Stimulated activated CD8-positive, alpha-beta memory T cell treated with anti-CD3 and anti-CD28 coated beads, Interleukin-12 subunit alpha, Interleukin-12 subunit beta, amount 100 ng/mL, for 1 hour (primary cell): ENCODE results near the gene ZNF511.

Source experiments
- DNase-seq: peaks from one replicate; pipeline ENCODE4 v3.0.0-alpha.2; 2020; ENCODE audit warnings: low read depth

Gene ZNF511

DNA sequence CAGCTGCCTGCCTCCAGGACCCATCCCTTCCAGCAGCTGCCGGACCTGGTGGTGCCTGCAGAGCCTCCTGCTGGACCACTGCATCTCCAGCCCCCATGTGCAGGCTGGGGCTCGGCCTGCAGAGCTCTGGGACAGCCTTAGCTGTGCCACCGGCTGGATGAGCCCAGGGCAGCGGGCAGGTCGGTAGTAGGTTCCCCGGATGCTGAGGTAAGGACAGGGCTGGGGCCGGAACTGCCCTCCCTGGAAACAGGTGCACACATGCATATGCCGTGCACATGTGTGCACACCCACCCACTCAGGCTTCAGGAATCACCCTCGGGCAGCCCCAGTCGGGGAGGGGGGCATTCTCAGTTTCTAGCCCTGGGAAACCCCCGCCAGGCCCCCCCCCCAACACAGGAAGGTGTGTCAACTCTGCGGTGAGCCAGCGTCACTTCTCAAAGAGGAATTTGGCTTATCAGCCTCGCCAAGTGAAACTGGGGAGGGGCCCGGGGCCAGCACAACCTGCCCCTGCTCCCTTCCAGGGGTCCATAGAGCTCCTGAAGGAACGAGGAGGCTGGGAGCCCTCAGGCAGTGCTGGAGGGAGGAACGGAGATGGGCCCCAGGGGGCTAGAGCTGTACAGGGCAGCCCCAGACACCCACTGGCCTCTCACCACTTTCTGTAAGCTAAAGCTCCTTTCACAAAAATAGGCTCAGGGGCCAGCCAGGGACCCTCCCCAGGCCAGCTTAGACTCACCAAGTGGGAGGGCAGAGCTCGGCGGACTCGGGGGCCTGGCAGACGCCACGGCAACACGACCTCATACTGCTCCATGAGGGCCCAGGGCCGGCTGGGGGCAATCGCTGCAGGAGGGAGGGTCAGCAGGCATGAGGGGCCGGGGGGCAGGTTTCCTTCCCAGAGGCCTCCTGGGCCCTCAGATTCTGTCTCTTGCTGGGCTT, 33.7 kb upstream of the ZNF511 start:
- peak; percentile 62 for DNase-seq

DNA sequence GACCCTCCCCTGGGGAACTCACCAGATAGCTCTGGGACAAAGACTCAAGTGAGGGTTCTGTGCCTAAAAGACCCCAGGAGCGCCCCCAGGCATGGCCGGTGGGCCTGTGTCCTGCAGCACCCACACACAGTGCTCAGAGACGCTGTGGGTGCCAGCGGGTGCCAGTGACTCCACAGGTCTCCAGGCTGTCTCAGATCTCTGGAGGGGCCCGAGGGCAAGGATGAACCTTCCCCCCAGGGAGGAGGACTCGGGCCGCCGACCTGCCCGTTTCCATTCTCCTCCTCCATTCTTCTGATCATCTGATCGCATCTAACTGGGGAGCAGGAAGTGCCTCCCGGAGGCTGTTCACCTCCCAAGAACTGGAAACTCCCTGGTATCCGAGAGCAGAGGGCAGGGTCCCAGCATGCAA, 33.0 kb upstream of the ZNF511 start:
- DNase-seq: no peak

DNA sequence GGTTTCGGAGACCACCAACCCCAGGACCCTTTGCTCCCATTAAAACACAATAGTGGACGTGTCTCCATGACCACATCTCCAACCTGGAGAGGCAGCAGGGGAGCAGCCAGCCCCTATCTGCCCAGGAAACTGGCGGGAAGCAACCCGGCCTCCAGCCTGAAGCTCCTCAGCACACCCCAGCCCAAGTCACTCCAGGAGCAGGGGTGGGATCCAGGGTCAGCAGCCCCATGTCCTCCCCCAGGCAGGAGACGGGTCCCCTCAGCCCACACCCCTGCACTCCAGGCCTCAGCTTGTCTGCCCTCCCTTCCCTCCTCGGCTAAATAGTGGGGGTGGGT, 32.6 kb upstream of the ZNF511 start:
- DNase-seq: no peak

DNA sequence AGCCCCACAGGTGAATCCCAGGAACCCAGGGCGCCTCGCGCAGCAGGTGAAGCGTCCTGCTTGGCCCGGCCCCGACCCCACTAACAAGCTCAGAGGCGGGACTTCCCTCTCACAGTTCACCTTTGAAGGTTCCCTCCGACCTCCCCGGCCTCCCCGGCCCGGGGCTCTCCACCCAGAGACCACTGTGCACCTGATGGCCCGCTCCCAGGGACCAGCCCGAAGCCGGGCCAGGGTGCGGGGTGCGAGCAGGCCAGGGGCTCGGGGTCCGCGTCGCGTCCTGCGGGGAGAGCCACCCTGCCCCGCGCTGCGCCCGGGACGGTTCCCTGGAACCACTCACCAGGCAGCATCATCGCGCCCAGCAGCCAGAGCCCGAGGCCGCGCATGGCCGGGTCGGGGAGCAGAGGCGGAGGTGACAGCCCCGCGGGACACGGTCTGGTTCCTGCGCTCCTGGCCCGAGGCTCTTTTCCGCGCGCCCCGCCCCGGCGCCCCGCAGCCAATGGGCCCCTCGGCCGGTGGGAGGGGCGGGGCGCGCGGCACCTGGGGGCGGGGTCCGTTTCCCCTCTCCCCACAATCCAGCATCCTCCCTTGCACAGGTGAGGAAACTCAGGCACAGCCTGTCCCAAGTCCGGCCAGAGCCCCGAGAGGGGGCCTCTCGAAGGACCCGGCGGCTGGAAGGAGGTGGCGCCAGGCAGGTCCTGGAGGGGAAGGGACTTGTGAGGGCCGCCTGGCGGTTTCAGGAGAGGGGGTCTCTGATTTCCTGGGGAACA, 32.1 kb upstream of the ZNF511 start, which contains the start of gene ADAM8:
TSS of gene ADAM8 (minus strand) at position 434 of the 767 bp plus-strand sequence. CDS start at position 383, 51 bp downstream.
- DNase-seq: peak; percentile 46

DNA sequence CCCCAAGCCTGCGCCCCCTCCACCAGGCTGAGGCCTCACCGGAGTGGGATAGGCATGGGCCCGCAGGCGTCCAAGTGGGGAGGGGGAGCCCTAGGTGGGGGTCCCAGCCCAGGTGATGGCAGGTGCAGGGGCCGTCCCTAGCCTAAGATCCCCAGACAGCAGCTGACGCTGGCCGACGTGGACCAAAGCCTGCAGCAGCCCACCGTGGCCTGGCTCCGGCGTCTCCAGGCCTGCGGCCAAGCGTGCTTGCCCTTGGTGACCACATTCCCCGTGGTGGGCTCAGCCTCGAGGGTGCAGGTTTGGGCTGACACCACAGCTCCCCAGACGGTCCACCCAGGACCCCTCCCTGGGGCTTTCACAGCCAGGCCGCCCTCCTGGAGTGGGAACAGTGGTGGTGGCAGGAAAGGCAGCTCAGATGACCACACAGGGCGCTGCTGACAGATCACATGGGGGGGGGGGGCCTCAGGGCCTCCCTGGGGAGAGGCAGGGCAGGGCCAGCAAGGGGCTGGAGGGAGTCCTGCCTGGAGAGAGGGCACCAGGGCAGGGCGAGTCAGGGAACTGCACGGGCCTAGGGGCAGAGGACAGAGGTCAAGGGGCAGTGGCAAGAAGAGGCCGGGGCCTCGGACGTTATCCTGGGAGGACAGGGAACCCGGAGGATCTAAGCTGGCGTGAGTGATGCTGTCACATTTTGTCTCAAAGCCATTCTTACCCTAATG, 31.3 kb upstream of the ZNF511 start:
- DNase-seq: no peak

DNA sequence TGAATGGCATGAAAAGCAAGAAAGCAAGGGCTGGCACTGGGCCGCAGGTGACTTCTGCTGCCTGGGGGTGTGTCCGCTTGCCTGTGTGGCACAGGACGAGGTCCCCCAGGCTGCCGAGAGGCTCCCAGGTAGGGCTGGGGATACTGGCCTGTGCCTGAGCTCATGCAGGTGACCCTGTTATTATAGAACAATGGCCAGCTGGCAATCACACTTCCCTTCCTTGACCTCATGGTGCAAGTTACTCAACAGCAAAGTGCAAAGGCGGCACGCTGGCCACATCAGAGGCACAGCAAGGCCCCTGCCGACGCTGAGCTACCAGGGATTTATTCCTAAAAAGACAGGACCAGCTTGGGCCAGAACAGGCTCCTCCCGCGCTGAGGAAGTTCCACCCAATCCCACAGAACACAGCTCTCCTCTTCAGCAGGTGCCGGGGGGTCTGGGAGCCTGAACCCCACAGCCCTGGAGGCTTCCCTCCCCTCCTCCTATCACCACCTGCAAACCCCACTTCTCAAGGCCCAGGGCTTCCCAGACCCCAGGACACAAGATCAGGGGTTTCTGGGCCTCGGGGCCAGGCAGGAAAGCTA, 30.6 kb upstream of the ZNF511 start:
- DNase-seq: no peak

DNA sequence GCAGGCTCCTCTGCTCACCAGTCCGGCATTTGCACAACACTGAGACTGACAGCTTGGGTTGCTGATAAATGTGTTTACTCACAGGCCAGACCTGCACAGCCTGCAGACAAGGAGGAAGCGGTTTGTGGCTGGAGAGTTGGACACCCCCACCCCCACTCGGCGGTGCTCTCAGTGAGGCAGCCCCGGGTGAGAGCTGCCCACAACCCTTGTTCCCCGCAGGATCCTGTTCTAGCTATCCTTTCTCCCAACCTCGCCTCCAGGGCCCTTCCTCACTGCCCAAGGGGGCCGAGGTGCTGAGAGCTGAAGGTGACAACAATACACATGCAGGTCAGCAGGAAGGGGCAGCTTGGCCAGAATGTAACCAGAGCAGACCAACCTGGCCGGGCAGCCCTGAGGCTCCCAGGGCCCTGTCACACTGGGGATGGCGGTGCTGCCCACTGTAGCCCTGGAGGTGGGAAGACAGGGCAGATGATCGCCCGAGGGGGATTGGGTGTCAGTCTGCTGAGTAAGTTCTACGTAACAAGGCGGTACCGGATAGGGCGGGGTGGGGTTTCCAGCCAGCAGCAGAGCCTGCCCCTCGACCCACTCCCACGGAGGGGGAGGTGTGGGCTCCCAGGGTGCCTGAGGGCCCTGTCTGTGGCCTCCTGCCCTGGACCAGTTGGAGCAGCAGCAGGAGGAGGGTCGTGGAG, 30.0 kb upstream of the ZNF511 start:
- peak; percentile 47 for DNase-seq

DNA sequence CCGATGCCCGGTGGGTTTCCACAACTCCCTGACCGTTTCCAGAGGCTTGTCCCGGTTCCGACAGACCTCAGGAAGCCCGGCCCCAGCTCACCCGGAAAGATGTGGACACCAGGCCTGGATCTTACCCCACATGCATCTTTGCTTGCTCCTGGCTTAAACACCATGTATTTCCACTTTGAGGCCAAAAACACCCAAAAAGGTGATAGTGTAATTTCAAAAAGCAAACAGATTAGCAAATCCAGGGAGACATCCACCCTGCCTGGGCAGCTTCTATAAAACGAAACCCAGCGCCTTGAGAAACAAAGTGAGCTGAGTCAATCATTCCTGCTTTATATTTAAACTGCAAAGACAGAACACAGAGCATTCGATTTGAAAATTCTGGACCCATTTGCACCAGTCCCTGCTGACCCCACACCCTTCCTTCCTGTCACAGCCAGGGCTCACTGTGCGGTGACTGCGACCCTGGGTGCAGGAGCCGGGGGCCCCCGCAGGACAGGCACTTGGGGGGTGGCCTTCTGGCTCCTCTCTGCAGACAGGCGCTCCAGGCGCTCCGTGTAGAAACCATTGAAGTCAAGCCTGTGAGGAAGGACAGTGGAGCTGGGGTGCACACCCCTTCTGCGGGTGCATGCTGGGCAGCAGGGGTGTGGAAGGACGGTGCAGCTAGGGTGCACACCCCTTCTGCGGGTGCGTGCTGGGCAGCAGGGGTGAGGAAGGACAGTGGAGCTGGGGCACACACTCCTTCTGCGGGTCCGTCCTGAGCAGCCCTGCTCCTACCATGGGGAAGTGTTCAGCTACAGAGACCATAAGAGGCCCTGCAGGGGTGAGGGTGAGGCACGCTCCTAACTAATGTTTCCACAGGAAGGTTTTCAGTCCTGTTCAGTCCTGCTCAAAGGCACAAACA, 29.1 kb upstream of the ZNF511 start:
- DNase-seq: no peak

DNA sequence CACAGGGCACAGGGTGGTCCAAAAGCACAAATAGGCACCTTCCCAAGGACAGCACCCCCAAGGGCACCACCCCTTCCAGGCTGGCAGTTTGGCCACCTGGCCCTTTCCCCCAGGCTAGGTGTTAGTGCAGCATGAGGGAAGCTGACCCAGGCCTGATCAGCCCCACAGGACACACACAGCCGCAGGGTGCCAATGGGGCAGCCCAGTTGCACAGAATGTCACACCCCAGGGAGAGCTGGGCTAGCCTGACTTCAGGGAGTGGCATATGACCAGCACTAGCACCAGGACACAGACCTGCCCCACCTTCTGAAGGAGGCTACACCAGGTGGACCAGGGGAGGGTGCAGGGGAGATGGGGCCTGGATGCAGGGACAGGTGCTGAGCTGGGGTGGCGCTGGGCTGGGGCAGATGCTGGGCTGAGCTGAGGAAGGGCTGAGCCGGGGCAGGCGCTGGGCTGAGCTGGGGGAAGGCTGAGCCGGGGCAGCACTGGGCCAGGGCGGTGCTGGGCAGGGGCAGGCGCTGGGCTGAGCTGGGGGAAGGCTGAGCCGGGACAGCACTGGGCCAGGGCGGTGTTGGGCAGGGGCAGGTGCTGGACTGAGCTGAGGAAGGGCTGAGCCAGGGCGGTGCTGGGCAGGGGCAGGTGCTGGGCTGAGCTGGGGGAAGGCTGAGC, 28.2 kb upstream of the ZNF511 start:
- DNase-seq: no peak

DNA sequence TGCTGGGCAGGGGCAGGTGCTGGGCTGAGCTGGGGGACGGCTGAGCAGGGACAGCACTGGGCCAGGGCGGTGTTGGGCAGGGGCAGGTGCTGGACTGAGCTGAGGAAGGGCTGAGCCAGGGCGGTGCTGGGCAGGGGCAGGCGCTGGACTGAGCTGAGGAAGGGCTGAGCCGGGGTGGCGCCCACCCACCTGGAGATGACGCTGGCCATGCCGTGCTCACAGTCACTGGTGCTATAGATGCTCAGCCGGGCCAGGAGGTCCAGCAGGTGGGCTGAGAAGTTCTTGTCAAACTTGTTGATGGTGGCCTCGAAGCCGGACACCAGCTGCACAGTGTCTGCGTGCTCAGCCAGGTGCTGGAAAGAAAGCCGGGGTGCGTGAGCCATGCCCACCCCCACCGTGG, 27.6 kb upstream of the ZNF511 start:
- no peak for DNase-seq

DNA sequence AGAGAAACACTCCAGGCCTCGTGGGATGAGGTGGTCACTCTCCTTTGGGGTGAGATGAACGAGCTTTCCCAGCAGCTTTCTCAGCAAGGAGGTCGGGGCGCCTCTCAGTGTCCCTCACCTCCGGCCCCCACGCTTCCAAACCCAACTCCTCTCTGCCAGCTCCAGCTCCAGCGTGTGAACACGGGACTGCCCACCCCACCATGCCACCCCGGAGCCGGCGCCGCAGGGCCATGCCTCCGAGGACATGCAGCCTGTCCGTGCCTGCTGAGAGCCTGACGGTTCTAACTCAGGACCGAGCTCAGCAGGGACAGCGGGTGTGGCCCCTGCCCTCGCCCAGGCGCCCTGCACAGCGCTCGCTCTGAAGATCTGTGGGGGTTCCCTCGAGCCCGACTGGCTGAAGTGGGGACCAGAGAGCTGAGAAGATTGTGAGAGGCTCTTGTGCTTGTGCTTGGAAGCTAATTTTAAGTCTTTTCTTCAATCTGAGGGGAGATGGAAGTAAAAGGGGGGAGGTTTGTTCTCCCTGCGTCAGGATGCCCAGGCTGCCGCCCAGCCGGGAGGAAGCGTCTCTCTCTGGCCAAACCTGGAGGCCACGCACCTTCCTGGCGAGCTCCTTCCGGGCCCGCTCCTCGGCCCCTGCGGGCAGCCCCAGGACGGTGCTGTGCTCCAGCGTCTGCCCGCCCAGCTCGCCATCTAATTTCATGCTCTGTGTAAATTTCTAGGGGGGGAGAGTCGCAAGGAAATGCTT, 26.9 kb upstream of the ZNF511 start:
- DNase-seq: no peak

DNA sequence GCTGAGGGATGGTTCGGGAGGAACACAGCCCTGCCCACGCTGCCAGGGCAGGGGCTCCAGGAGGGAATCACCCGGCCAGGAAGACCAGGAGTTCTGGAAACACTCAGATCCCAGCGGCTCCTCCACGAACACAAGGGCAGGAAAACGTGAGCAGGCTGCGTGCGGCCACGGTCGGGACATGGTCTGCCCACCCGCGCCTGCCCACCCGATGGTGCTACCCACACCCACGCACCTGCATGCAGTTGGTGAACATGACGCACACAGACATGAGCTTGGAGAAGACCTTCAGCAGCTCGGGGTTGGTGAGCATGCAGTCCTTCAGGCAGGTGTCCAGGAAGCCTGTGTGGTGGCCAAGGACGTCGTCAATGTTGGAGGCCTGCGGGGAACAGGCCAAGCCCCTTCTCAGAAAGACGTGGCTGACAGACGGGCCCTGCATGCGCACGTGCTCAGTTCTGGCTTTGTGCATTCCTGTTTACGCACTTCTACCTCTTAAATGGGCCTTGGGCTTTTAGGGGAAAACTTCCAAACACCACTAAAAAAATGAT, 25.8 kb upstream of the ZNF511 start:
- DNase-seq: no peak

DNA sequence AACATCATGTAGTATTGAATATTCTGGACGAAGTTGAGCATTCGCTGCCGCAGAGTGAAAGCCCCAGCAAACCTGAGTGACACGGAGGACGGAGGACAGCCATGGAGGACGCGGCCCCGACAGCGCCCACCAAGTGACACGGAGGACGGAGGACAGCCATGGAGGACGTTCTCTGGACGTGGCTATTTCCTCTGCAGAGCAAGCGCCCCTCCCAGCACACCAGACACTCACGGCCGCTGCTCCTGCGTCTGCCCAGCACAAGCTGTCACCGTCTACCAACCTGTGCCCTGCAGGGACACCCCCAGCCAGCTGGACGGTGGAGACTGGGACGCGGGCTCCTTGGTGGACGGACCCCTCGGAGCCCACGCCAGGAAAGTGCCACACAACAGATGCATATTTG, 24.8 kb upstream of the ZNF511 start:
- DNase-seq: no peak

DNA sequence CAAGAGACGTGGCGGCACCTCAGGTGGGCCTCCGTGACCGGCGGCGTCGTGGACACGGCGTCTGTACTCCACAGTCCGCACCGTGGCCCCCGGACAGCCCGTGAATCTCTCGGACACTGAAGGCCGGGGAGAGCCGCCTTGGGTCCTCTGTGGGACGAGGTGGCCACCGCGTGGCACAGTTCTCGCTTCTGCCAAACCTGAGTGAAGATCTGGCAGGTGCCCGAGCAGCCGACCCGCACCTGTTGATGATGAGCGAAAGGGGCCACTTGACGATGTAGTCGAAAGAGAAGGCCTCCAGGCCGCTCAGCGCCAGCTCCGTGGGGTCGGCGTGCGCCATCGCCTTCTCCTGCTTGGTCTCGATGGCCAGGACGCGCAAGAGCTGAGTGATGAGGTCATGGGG, 23.5 kb upstream of the ZNF511 start:
- no peak for DNase-seq

DNA sequence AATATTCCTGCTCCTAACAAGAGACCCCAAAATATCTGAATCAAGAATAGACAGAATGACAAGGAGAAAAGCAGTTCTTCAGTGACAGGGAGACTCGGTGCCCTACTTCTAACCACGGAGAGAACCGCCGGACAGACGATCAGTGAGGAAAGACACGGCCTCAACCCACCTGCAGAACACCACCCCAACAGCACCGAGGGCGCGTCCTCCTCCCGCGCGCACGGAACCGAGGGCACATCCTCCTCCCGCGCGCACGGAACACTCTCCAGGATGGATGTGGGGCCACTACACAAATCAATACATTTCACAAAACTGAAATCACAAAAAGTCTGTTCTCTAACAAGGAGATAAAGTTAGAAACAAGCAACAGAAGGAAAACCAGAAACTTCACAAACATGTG, 22.3 kb upstream of the ZNF511 start:
- no peak for DNase-seq

DNA sequence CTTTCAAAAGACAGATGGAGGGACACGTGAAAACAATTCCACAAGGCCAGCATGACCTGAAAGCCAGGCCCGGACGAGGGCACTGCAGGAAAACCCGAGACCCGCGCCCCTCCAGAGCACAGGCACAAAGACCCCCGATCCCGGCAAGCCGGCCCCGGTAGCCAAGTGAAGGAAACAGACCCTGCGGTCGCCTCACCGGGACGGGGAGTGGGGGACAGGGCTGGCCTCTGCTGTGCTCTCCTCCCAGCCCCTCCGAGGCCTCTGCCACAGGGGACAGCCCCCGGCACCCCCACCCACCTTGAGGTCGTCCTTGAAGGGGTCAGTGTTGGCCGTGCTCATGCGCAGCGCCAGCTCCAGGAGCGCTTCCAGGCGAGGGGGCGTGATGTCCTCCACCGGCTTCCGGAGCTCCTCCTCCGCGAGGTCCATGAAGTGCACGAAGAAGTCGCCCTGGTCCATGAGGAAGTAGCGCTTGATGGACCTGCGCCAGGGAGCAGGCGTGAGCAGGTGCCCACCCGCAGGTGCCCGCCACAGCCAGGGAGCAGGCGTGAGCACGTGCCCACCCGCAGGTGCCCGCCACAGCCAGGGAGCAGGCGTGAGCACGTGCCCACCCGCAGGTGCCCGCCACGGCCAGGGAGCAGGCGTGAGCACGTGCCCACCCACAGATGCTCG, 20.7 kb upstream of the ZNF511 start:
- no peak for DNase-seq

DNA sequence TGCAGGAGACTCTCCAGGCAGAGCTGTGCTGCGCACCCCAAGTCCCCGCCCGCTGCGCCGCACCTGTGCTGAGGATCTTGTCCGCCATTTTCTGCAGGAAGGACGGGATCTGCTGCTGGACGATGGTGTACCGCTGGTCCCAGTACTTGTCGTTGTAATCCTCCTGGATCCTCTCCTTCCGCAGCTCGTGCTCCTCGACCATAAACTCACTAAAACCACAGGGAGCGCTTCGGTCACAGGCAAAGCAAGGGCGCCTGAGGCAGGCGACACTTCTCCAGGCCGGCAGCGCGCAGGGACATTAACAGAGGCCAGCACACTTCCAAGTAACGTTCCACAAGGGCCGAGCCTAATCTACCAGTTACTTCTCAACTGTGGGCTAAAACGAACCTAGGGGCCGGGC, 19.0 kb upstream of the ZNF511 start:
- no peak for DNase-seq
